Testis (tissue), 2 donors: ENCODE measurements around the gene TCF3.

Experiments
- CTCF ChIP-seq, 3 experiments: fragments of 450-650 bp in 2 of 3; fragments of 200-600 bp in 1 of 3; sonication (generic) in 1 of 3; IDR thresholded peaks; one replicate each; pipeline ENCODE4 v1.5.1; 2016 to 2019; ENCODE audit warnings: antibody characterized with exemption in 3 of 3, mild to moderate bottlenecking in 2 of 3, moderate library complexity in 1 of 3
- POLR2A ChIP-seq: fragments of 450-650 bp; IDR thresholded peaks from one replicate; pipeline ENCODE4 v1.6.1; 2017; ENCODE audit warnings: antibody characterized with exemption, mild to moderate bottlenecking, moderate library complexity

- no peak for TF ChIP-seq CTCF (IDR thresholded peaks at IDR 0.05)
- TF ChIP-seq POLR2A, result no peak
These were observed 18.0 kb downstream of the TCF3 start for GRCh38 chr19:1634242-1634937.
